ENCODE data around the gene FAM53C. TPM values are rescaled to one million over a fixed set of nuclear protein-coding genes. Genes with fewer than 3 reads are reported as not detected.

FAM53C gene
- total RNA-seq, 1 donor from 2014 or later: 17.4 TPM

- Histone ChIP-seq H3K27ac (no peak overlapping the region), H3K36me3 (peaks cover 4 to 42% of the 10 kb centered on the region in 2 donors), H3K4me3 (no peak overlapping the region), H3K4me1 (peaks cover 42% of the 10 kb centered on the region), H3K27me3 (no peaks in the 10 kb centered on the region), H3K9me3 (no peaks in the 10 kb centered on the region)
- intact Hi-C loops (cut with DNase I): no loop called here
- TF ChIP-seq CTCF (IDR thresholded peaks at IDR 0.05) (no peak), POLR2A (IDR thresholded peaks at IDR 0.05) (no peak), POLR2AphosphoS5 (IDR thresholded peaks at IDR 0.05; ENCODE audit: insufficient read depth in 1 of 2, low read depth in 1 of 2) (no peak)
- DNase-seq (ENCODE audit: extremely low spot score in 2 of 2): no peak
These were observed 34.2 kb downstream of the FAM53C start for GRCh38 chr5:138372225-138372624.

DNA sequence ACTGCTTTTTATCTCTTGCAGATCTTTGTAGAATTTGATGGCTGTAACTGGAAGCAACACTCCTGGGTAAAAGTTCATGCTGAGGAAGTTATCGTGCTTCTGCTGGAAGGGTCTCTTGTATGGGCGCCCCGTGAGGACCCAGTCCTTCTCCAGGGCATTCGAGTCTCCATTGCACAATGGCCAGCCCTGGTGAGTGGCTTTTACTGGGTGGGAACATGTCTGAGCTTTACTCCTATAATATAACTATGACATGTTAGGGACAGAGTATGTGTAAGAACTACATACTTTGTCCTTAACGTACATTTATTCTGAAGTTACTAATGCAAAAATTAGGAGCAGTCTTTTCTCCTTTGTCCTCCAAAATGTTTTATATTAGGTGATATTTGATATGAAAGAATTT lies 34.6 kb downstream of the FAM53C start:
- Histone ChIP-seq H3K27me3 (no peaks in the 10 kb centered on the region), H3K27ac (no peak overlapping the region), H3K36me3 (peaks cover 4 to 46% of the 10 kb centered on the region in 2 donors), H3K4me3 (no peak overlapping the region), H3K9me3 (no peaks in the 10 kb centered on the region), H3K4me1 (peaks cover 38% of the 10 kb centered on the region)
- no peak for DNase-seq (ENCODE audit: extremely low spot score in 2 of 2)
- no peak for TF ChIP-seq POLR2A (IDR thresholded peaks at IDR 0.05)
- TF ChIP-seq CTCF (IDR thresholded peaks at IDR 0.05): no peak
- TF ChIP-seq POLR2AphosphoS5 (IDR thresholded peaks at IDR 0.05; ENCODE audit: insufficient read depth in 1 of 2, low read depth in 1 of 2): no peak
- intact Hi-C loops (cut with DNase I): no loop called here

- Histone ChIP-seq H3K9me3 (no peaks in the 10 kb centered on the region), H3K36me3 (peaks cover 0 to 68% of the 10 kb centered on the region in 2 donors), H3K4me1 (no peaks in the 10 kb centered on the region), H3K27ac (no peak overlapping the region), H3K4me3 (no peak overlapping the region), H3K27me3 (no peaks in the 10 kb centered on the region)
- no peak for DNase-seq (ENCODE audit: extremely low spot score in 2 of 2)
- intact Hi-C loops (cut with DNase I): no loop called here
- no peak for TF ChIP-seq POLR2AphosphoS5 (IDR thresholded peaks at IDR 0.05; ENCODE audit: insufficient read depth in 1 of 2, low read depth in 1 of 2)
- no peak for TF ChIP-seq POLR2A (IDR thresholded peaks at IDR 0.05)
- no peak for TF ChIP-seq CTCF (IDR thresholded peaks at IDR 0.05)
These were observed 44.3 kb downstream of the FAM53C start for GRCh38 chr5:138382347-138382746.

DNA sequence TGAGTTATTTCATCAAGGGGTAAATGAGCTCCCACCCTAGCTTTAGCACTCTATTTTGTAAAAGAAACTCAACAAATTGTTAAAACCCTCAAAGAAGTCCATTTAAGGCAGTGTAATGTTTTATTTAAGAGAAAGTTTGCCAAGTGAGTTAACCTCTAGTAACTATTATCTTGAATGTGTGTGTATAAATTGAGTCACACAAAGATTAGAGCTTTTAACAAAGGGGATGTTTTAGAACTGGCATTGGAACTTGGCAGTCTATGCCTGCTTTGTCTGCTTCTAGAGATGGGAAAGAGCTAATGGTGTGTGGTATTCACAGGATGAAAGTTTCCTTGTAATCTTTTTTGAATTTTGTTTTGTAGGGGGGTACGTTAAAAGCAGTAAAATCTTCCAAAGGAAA lies 47.6 kb downstream of the FAM53C start:
- Histone ChIP-seq H3K27ac (no peak overlapping the region), H3K4me3 (no peak overlapping the region), H3K4me1 (no peaks in the 10 kb centered on the region), H3K27me3 (no peaks in the 10 kb centered on the region), H3K36me3 (peaks cover 0 to 57% of the 10 kb centered on the region in 2 donors), H3K9me3 (no peaks in the 10 kb centered on the region)
- DNase-seq (ENCODE audit: extremely low spot score in 2 of 2): no peak
- TF ChIP-seq CTCF (IDR thresholded peaks at IDR 0.05) (no peak), POLR2AphosphoS5 (IDR thresholded peaks at IDR 0.05; ENCODE audit: insufficient read depth in 1 of 2, low read depth in 1 of 2) (no peak), POLR2A (IDR thresholded peaks at IDR 0.05) (no peak)
- intact Hi-C loops (cut with DNase I): no loop called here

- Histone ChIP-seq H3K27ac (no peak overlapping the region), H3K36me3 (peaks cover 0 to 57% of the 10 kb centered on the region in 2 donors), H3K4me1 (no peaks in the 10 kb centered on the region), H3K9me3 (no peaks in the 10 kb centered on the region), H3K27me3 (no peaks in the 10 kb centered on the region), H3K4me3 (no peak overlapping the region)
- TF ChIP-seq POLR2A (IDR thresholded peaks at IDR 0.05) (no peak), CTCF (IDR thresholded peaks at IDR 0.05) (no peak), POLR2AphosphoS5 (IDR thresholded peaks at IDR 0.05; ENCODE audit: insufficient read depth in 1 of 2, low read depth in 1 of 2) (no peak)
- intact Hi-C loops (cut with DNase I): no loop called here
- DNase-seq (ENCODE audit: extremely low spot score in 2 of 2): no peak
These were observed 48.2 kb downstream of the FAM53C start for GRCh38 chr5:138386290-138386689.
